ENCODE data around the gene ARGLU1.

The ARGLU1 gene

DNA sequence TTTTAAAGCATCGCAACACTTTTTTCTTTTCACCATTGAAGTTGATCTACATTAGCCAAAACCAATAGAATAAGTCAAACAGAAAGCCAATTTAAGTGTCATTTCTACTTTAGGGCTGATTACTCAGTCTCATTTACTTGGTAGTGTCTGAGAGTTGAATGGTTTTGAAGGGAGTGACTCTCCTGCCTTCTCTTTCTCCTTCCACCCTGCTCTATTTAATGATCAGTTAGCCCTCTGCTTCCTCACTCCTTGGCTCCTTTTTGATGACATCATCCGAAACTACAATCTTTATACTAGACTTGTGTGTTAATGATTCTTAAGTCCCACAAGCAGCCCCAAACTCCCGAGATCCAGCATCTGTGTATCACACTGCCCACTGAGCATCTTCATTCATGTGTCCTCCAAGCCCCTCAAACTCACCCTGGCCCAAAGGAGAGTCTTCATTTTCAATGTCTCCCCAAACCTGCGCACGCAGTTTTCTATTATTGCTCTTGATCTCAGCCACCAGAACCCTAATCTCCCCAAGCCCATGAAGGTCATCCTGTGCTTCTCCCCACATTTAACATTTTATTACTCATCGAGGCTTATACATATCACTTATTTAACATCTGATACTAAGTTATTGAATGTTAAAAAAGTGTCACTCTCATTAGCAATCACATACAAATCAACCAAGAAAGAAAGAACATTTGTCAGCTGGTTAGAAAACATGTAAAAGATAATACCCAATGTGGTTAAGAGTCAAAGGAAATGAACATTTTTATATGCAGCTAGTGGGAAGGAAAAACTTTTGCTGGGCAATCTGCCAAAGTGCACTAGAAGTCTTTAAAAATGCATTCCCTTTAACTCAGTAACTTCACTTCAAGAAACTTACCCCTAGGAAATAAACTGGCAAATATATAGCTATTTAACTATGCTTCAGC is 32.2 kb upstream of the ARGLU1 start:
- no peaks in the 10 kb centered on the region for H3K27me3 ChIP-seq (ENCODE audit: insufficient read depth, low read length)
- H3K4me3 ChIP-seq (ENCODE audit: low read length), result no peak overlapping the region
- WGBS, result 91% methylated on average over 5 of the region's 6 CpGs
- H3K36me3 ChIP-seq (ENCODE audit: insufficient read depth, low read length), result no peaks in the 10 kb centered on the region
- H3K9ac ChIP-seq (ENCODE audit: low read depth, low read length), result no peak overlapping the region
- no peaks in the 10 kb centered on the region for H3K4me1 ChIP-seq (ENCODE audit: insufficient read depth, low read length)
- H3K27ac ChIP-seq (ENCODE audit: low read depth, low read length), result no peak overlapping the region
- no peaks in the 10 kb centered on the region for H3K9me3 ChIP-seq (ENCODE audit: insufficient read depth, low read depth, low read length)

DNA sequence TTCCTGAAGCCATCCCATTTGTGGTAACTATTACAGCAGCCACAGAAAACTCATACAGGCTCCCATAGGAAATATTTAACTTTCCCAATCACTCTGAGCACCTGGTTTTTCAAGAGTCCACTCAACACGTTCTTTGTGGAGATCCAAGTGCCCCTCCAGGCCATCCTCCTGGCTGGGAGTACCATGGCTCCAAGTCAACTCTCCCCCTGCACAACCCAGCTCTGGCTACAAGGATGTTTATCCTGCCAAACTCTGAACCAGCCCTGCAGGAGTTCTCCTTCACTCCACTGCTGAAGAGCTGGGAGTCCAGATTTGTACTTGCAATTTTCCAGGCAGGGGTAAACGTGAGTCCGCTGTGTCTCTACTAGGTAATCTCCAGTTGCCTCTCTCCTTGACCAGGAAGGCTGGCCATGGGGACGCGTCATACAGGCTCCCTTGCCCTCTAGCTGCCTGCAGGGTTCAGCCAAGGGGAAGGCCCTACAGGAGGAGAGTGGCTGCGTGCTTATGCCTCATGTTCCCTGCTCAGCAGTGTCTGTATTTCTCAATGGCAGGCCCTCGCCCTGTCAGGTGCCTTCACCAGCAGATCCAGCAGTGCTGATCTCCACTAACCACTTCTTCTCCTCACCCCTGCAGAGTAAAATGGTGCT is 29.9 kb upstream of the ARGLU1 start:
- H3K27ac ChIP-seq (ENCODE audit: low read depth, low read length), result no peak overlapping the region
- H3K9ac ChIP-seq (ENCODE audit: low read depth, low read length), result no peak overlapping the region
- no peaks in the 10 kb centered on the region for H3K27me3 ChIP-seq (ENCODE audit: insufficient read depth, low read length)
- H3K4me3 ChIP-seq (ENCODE audit: low read length), result no peak overlapping the region
- H3K9me3 ChIP-seq (ENCODE audit: insufficient read depth, low read depth, low read length), result no peaks in the 10 kb centered on the region
- H3K4me1 ChIP-seq (ENCODE audit: insufficient read depth, low read length), result no peaks in the 10 kb centered on the region
- WGBS, result 91% methylated on average over 7 of the region's 7 CpGs
- no peaks in the 10 kb centered on the region for H3K36me3 ChIP-seq (ENCODE audit: insufficient read depth, low read length)

DNA sequence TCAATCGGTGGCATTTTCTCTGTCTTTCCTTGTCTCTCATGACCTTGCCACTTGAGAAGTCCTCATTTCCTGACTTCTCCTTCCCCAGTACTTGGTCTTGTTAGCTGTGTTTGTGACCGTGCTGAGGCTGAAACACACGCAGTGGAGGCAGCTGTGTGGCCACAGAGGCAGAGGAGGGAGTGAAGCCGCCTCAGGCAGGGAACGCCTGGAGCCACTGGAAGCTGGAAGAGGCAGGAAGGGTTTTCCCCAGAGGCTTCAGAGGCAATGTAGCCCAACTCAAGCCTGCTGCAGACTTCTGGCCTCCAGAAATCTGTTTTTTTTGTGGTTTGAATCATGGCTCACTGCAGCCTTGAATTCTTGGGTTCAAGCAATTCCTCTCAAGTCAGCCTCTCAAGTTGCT is 29.2 kb upstream of the ARGLU1 start:
- WGBS, result 94% methylated on average over 5 of the region's 5 CpGs
- H3K36me3 ChIP-seq (ENCODE audit: insufficient read depth, low read length), result no peaks in the 10 kb centered on the region
- no peak overlapping the region for H3K4me3 ChIP-seq (ENCODE audit: low read length)
- no peak overlapping the region for H3K9ac ChIP-seq (ENCODE audit: low read depth, low read length)
- no peaks in the 10 kb centered on the region for H3K9me3 ChIP-seq (ENCODE audit: insufficient read depth, low read depth, low read length)
- H3K27me3 ChIP-seq (ENCODE audit: insufficient read depth, low read length), result no peaks in the 10 kb centered on the region
- no peaks in the 10 kb centered on the region for H3K4me1 ChIP-seq (ENCODE audit: insufficient read depth, low read length)
- no peak overlapping the region for H3K27ac ChIP-seq (ENCODE audit: low read depth, low read length)

DNA sequence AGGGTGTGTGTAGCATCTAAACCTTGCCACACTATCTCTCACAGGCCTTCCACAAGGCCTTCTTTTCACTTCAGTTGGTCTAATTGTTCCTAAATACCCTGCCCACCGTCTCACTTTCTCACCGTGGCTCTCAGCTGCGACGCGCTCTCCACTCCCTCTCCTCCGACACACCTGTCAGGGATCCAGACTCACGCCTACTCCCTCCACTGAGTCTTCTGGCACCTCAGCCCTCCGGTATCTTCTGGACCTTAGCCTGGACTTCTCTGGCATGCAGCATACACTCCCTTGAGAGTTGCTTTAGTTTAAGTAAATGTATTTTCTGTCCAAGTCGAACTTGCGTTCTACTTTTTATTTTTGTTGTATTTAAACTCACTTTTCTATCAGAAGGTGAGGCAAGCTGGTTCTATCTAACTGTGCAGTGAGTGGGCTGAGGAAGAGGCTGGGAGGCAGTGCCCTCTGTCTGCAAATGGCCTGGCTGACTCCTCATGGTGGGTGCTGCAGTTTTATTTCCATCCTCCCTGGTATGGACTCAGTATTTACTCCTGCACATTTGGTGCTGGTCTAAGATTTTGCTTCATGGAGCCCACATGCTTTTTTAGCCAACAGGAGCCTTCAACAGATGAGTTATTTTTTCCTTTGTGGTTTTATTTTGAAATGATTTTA is 28.5 kb upstream of the ARGLU1 start:
- Histone ChIP-seq H3K36me3 (ENCODE audit: insufficient read depth, low read length) (no peaks in the 10 kb centered on the region), H3K9ac (ENCODE audit: low read depth, low read length) (no peak overlapping the region), H3K27me3 (ENCODE audit: insufficient read depth, low read length) (no peaks in the 10 kb centered on the region), H3K27ac (ENCODE audit: low read depth, low read length) (no peak overlapping the region), H3K9me3 (ENCODE audit: insufficient read depth, low read depth, low read length) (no peaks in the 10 kb centered on the region), H3K4me1 (ENCODE audit: insufficient read depth, low read length) (no peaks in the 10 kb centered on the region), H3K4me3 (ENCODE audit: low read length) (no peak overlapping the region)
- 92% methylated on average over 10 of the region's 10 CpGs for WGBS

DNA sequence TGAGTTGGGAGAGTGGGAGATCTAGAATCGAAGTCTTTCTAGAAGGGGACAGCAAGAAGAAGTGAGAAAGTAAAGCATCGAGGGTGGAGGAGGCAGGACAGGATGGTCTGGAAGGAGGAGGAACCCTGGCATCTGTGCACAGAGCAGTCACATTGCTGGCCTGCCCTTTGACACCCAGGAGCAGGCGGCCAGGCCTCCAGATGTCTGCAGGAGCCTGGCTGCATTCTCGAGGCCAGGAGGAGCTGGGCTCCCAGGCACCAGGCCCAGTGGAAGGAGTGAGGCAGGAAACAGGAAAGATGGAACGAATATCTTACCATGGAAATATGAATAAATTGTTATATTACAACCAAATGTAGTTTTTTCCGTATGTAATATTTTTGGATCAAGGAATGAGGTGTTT is 27.7 kb upstream of the ARGLU1 start:
- Histone ChIP-seq H3K9ac (ENCODE audit: low read depth, low read length) (no peak overlapping the region), H3K4me3 (ENCODE audit: low read length) (no peak overlapping the region), H3K9me3 (ENCODE audit: insufficient read depth, low read depth, low read length) (no peaks in the 10 kb centered on the region), H3K27me3 (ENCODE audit: insufficient read depth, low read length) (no peaks in the 10 kb centered on the region), H3K36me3 (ENCODE audit: insufficient read depth, low read length) (no peaks in the 10 kb centered on the region), H3K4me1 (ENCODE audit: insufficient read depth, low read length) (no peaks in the 10 kb centered on the region), H3K27ac (ENCODE audit: low read depth, low read length) (no peak overlapping the region)
- WGBS, result 93% methylated on average over 5 of the region's 6 CpGs

DNA sequence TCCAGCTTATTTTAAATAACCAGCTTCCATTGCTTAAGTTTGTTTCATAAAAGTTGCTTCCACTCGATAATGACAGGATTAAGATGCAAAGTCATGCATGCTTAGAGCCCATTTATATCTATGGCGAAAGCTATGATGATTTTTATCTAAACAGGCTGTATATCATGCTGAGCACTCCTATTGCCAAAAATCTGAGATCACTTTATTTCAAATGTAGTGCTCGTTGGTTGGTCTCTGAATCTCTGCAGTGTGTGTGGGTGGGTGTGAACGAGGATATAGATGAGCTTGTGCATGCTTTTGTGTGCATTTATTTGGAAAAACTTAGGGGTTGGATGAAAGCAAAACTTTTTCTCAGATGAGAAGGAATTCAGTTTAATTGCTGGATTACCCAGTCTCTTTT is 27.0 kb upstream of the ARGLU1 start:
- no peak overlapping the region for H3K27ac ChIP-seq (ENCODE audit: low read depth, low read length)
- H3K9me3 ChIP-seq (ENCODE audit: insufficient read depth, low read depth, low read length), result no peaks in the 10 kb centered on the region
- H3K4me1 ChIP-seq (ENCODE audit: insufficient read depth, low read length), result no peaks in the 10 kb centered on the region
- no peaks in the 10 kb centered on the region for H3K27me3 ChIP-seq (ENCODE audit: insufficient read depth, low read length)
- H3K36me3 ChIP-seq (ENCODE audit: insufficient read depth, low read length), result no peaks in the 10 kb centered on the region
- no peak overlapping the region for H3K4me3 ChIP-seq (ENCODE audit: low read length)
- WGBS, result 95% methylated on average over 4 of the region's 4 CpGs
- H3K9ac ChIP-seq (ENCODE audit: low read depth, low read length), result no peak overlapping the region

DNA sequence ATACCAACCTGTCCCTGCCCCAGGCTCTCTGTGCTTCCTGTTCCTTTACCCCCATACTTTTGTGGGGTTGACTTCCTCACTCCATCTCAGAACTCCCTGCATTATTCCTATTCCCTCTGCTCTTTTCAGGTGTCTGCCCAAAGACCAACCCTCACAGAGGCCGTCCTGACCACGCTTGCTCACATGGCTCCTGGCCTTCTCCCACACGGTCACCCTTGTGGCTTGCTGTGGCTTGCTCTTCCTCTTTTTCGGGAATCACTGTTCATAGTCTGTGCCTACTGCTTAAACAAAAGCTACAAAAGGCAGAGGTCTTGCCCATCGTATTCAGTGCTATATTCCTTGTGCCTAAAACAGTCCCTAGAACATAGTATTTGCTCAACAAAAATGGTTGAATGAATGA is 25.2 kb upstream of the ARGLU1 start:
- Histone ChIP-seq H3K4me1 (ENCODE audit: insufficient read depth, low read length) (no peaks in the 10 kb centered on the region), H3K9me3 (ENCODE audit: insufficient read depth, low read depth, low read length) (no peaks in the 10 kb centered on the region), H3K27me3 (ENCODE audit: insufficient read depth, low read length) (no peaks in the 10 kb centered on the region), H3K27ac (ENCODE audit: low read depth, low read length) (no peak overlapping the region), H3K36me3 (ENCODE audit: insufficient read depth, low read length) (no peaks in the 10 kb centered on the region), H3K4me3 (ENCODE audit: low read length) (no peak overlapping the region), H3K9ac (ENCODE audit: low read depth, low read length) (no peak overlapping the region)
- 92% methylated on average over 5 of the region's 5 CpGs for WGBS

DNA sequence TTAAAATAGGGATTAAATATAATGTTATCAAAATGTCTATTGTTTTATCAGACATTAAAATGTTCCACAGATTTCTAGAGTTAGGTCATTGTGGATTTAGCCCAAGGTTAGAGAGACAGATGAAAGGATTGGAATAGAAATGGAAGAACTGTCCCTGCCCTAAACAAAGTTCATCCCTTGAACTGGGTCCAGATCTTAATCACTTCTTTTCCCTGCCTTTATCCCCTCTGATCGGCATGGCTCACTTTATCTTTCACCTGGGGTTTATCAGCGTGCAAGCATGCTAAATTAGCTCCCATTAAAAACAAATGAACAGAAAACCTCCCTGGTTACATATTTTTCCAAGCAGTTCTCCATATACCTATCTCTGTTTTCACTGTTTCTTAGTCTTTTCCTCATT is 23.4 kb upstream of the ARGLU1 start:
- Histone ChIP-seq H3K36me3 (ENCODE audit: insufficient read depth, low read length) (no peaks in the 10 kb centered on the region), H3K9ac (ENCODE audit: low read depth, low read length) (no peak overlapping the region), H3K4me3 (ENCODE audit: low read length) (no peak overlapping the region), H3K27ac (ENCODE audit: low read depth, low read length) (no peak overlapping the region), H3K9me3 (ENCODE audit: insufficient read depth, low read depth, low read length) (peaks cover 9% of the 10 kb centered on the region), H3K27me3 (ENCODE audit: insufficient read depth, low read length) (no peaks in the 10 kb centered on the region), H3K4me1 (ENCODE audit: insufficient read depth, low read length) (no peaks in the 10 kb centered on the region)
- WGBS, result 88% methylated on average over 2 of the region's 2 CpGs

DNA sequence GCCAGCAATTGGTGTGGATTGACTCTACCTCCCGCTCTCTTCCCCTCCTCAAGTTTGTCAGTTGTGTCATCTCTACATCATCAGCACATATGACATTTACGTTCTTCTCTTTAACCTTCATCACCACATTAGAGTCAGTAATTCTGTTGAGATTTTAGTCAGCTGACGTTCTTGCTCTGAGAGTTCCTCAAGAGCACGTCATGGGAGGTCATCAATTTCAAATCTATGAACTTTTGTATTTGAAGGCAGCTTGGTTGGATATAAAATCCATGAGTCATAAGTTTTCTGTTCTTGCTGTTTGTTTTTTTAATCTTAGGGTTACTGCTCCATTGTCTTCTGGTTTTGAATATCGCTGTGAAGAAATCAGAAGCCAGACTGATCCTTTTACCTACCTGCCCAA is 21.8 kb upstream of the ARGLU1 start:
- no peaks in the 10 kb centered on the region for H3K36me3 ChIP-seq (ENCODE audit: insufficient read depth, low read length)
- H3K9me3 ChIP-seq (ENCODE audit: insufficient read depth, low read depth, low read length), result peaks cover 22% of the 10 kb centered on the region
- WGBS, result 90% methylated on average over 5 of the region's 5 CpGs
- H3K27ac ChIP-seq (ENCODE audit: low read depth, low read length), result no peak overlapping the region
- H3K9ac ChIP-seq (ENCODE audit: low read depth, low read length), result no peak overlapping the region
- no peaks in the 10 kb centered on the region for H3K4me1 ChIP-seq (ENCODE audit: insufficient read depth, low read length)
- H3K27me3 ChIP-seq (ENCODE audit: insufficient read depth, low read length), result no peaks in the 10 kb centered on the region
- H3K4me3 ChIP-seq (ENCODE audit: low read length), result no peak overlapping the region

DNA sequence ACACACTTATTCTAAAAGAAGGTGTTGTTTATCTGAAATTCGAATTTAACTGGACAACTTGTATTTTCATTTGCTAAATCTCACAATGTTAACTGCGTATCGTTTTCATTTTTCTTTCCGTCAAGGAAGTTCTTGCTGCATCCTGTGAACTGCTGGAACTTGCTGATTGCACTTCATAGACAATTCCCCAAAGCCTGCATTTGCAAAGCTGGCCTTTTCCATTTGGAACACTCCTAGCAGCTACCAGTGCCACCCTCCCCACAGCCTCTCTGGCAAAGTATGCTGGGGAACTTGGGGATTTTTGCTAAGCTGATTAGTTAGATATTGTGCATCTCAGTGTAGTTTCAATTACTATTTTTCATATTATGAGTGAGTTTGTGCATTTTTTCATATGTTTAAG is 20.4 kb upstream of the ARGLU1 start:
- no peak overlapping the region for H3K4me3 ChIP-seq (ENCODE audit: low read length)
- peaks cover 22% of the 10 kb centered on the region for H3K9me3 ChIP-seq (ENCODE audit: insufficient read depth, low read depth, low read length)
- no peaks in the 10 kb centered on the region for H3K36me3 ChIP-seq (ENCODE audit: insufficient read depth, low read length)
- no peak overlapping the region for H3K27ac ChIP-seq (ENCODE audit: low read depth, low read length)
- no peak overlapping the region for H3K9ac ChIP-seq (ENCODE audit: low read depth, low read length)
- H3K4me1 ChIP-seq (ENCODE audit: insufficient read depth, low read length), result no peaks in the 10 kb centered on the region
- WGBS, result 98% methylated on average over 4 of the region's 4 CpGs
- no peaks in the 10 kb centered on the region for H3K27me3 ChIP-seq (ENCODE audit: insufficient read depth, low read length)

DNA sequence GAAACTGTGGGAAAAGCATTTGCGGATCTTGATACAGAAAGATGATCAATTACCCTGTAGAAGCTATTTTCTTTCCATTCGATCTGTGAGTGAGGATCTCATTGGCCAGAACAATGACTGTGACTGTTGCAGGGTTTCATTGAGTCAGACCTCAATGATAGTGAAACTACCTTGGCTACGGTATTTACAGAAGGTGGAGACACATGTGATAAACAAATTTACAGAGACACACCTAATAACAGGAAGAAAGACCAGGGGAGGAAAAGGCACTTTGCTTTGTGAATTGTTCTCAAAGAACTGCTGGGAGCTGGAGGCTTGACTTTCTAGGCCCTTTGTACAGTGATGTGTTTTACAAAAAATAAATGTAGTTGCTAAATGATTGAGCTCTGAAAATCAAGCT is 19.9 kb upstream of the ARGLU1 start:
- Histone ChIP-seq H3K27me3 (ENCODE audit: insufficient read depth, low read length) (no peaks in the 10 kb centered on the region), H3K4me1 (ENCODE audit: insufficient read depth, low read length) (no peaks in the 10 kb centered on the region), H3K27ac (ENCODE audit: low read depth, low read length) (no peak overlapping the region), H3K4me3 (ENCODE audit: low read length) (no peak overlapping the region), H3K36me3 (ENCODE audit: insufficient read depth, low read length) (no peaks in the 10 kb centered on the region), H3K9ac (ENCODE audit: low read depth, low read length) (no peak overlapping the region), H3K9me3 (ENCODE audit: insufficient read depth, low read depth, low read length) (peaks cover 22% of the 10 kb centered on the region)
- 95% methylated on average over 3 of the region's 3 CpGs for WGBS

Measured in HUES64 (cell line).